ENCODE results near the gene PTGIS. TPM values are rescaled to one million over a fixed set of nuclear protein-coding genes. Genes with fewer than 3 reads are reported as not detected.

Gene PTGIS
- total and polyA plus RNA-seq, 2 donors (not counting 3 experiments of a cell fraction or from before 2014, with no cell fraction given) = 6.2 to 11.8 TPM

GRCh38 chr20:49570161-49570827, 2.4 kb upstream of the PTGIS start:
- no peaks in the 10 kb centered on the region for H3K79me2 ChIP-seq (ENCODE audit: control insufficient read depth, insufficient read depth, low read length)
- H3K4me3 ChIP-seq (replicated peaks in 1 of 3; ENCODE audit: insufficient read depth in 1 of 3, low read depth in 1 of 3, low read length in 3 of 3) = no peak overlapping the region
- TF ChIP-seq FOS (IDR thresholded peaks at IDR 0.05; ENCODE audit: borderline replicate concordance, insufficient read depth, low read length) (no peak), POLR2A (IDR thresholded peaks at IDR 0.05; ENCODE audit: low read depth, low read length) (no peak), EZH2 (IDR thresholded peaks at IDR 0.05; ENCODE audit: borderline replicate concordance, low read depth, low read length, severe bottlenecking) (no peak), CTCF (IDR thresholded peaks at IDR 0.05; ENCODE audit: extremely low read depth in 1 of 2, insufficient read depth in 1 of 2, low read depth in 1 of 2, low read length in 2 of 2) (no peak), MYC (IDR thresholded peaks at IDR 0.05; ENCODE audit: low read depth, low read length) (no peak), MAX (IDR thresholded peaks at IDR 0.05; ENCODE audit: insufficient read depth, insufficient read length) (no peak), GATA2 (IDR thresholded peaks at IDR 0.05; ENCODE audit: insufficient read depth, insufficient read length, low read depth, low read length) (no peak), POLR2AphosphoS5 (IDR thresholded peaks at IDR 0.05; ENCODE audit: insufficient read depth, low read depth, low read length) (no peak), JUN (IDR thresholded peaks at IDR 0.05; ENCODE audit: borderline replicate concordance, insufficient read depth, insufficient read length, low read depth) (no peak)
- POLR2A ChIA-PET = interaction anchor here (0.7 kb wide), 2 partner anchors 27 to 488 kb away, joined by 3 read pairs; no protein-coding TSS in a partner anchor
- no peaks in the 10 kb centered on the region for H3K36me3 ChIP-seq (ENCODE audit: control insufficient read depth in 2 of 2, extremely low read depth in 1 of 2, insufficient read depth in 2 of 2, low read length in 2 of 2)
- no peak overlapping the region for H3K4me2 ChIP-seq (ENCODE audit: insufficient read depth, low read length)
- CTCF ChIA-PET = interaction anchor here (0.8 to 3.9 kb wide), 11 partner anchors 10 to 276 kb away, joined by 3 to 26 read pairs (median 4); no protein-coding TSS in a partner anchor
- H3K9ac ChIP-seq (replicated peaks; ENCODE audit: extremely low read depth, insufficient read depth, low read length) = no peak overlapping the region
- H4K20me1 ChIP-seq (replicated peaks; ENCODE audit: control insufficient read depth, extremely low read depth, insufficient read depth, low read length) = no peaks in the 10 kb centered on the region
- DNase-seq (ENCODE audit: low read depth, low spot score) (no peak), FAIRE-seq (no peak)
- no TSS peak for BruUV-seq (replicated peaks)
- dilution Hi-C loops (cut with MboI; ENCODE audit: extremely low pct_ligation_motif_present, low sequenced_read_pairs) (no loop called here), intact Hi-C loops (cut with micrococcal nuclease) (no loop called here)
- H3K4me1 ChIP-seq (ENCODE audit: control insufficient read depth, extremely low read depth, insufficient read depth, low read length) = peaks cover 16% of the 10 kb centered on the region
- no peak overlapping the region for H3K27ac ChIP-seq (ENCODE audit: insufficient read depth, low read depth, low read length)
- H3K27me3 ChIP-seq (ENCODE audit: control insufficient read depth in 2 of 2, insufficient read depth in 2 of 2, low read length in 2 of 2) = no peaks in the 10 kb centered on the region
- no peaks in the 10 kb centered on the region for H3K9me1 ChIP-seq (replicated peaks; ENCODE audit: control insufficient read depth, extremely low read depth, insufficient read depth, low read length)
- H2AFZ ChIP-seq (ENCODE audit: low read depth, low read length) = no peak overlapping the region
- no peaks in the 10 kb centered on the region for H3K9me3 ChIP-seq (replicated peaks; ENCODE audit: control insufficient read depth, insufficient read depth, low read length)
